OCI-LY7 (cell line): ENCODE results near the gene TMEM200A. TPM values are rescaled to one million over a fixed set of nuclear protein-coding genes. Genes with fewer than 3 reads are reported as not detected.

Experiments used
- BruUV-seq: library from RNA; stranded (reverse); fragments of 400-500 nt; replicated peaks from 2 replicates; lab custom pipeline; 2021; lab: Mats Ljungman, UMichigan
- CTCF ChIA-PET: fragments of 300-600 bp; sonication (Branson Sonifier 250); formaldehyde crosslinking; loops from one replicate; lab custom pipeline; 2022; ENCODE audit warnings: antibody characterized with exemption; ENCODE audit not compliant: unreplicated experiment; lab: Charles Lee
- POLR2A ChIA-PET: fragments of 300-600 bp; sonication (Branson Sonifier 250); formaldehyde crosslinking; loops from one replicate; lab custom pipeline; 2022; ENCODE audit warnings: antibody characterized with exemption; lab: Charles Lee
- DNase-seq: peaks from one replicate; pipeline ENCODE4 v3.0.0-alpha.2; 2015; ENCODE audit warnings: low spot score
- H2AFZ ChIP-seq: fragments of 200-600 bp; sonication (generic), shearing (Covaris generic); 2 replicates; pipeline ENCODE4 v1.6.1; 2014; ENCODE audit warnings: mild to moderate bottlenecking, antibody characterized with exemption, low read length, moderate library complexity
- H3K27ac ChIP-seq: fragments of 200-600 bp; sonication (generic); 2 replicates; pipeline ENCODE4 v1.5.1; 2014; ENCODE audit warnings: mixed run types, low read depth, mild to moderate bottlenecking, moderate library complexity, low read length, inconsistent platforms; ENCODE audit not compliant: poor library complexity, severe bottlenecking
- H3K36me3 ChIP-seq: fragments of 200-600 bp; sonication (generic); 2 replicates; pipeline ENCODE4 v1.6.1; 2014; ENCODE audit warnings: mild to moderate bottlenecking, antibody characterized with exemption, low read length, moderate library complexity, mixed read lengths; ENCODE audit not compliant: insufficient read depth
- H3K4me1 ChIP-seq: fragments of 200-600 bp; sonication (generic); 2 replicates; pipeline ENCODE4 v1.5.1; 2014; ENCODE audit warnings: mild to moderate bottlenecking, low read length; ENCODE audit not compliant: insufficient read depth, poor library complexity, severe bottlenecking
- H3K4me2 ChIP-seq: fragments of 200-600 bp; sonication (generic); 2 replicates; pipeline ENCODE4 v1.6.1; 2014; ENCODE audit warnings: mild to moderate bottlenecking, low read length
- H3K4me3 ChIP-seq: fragments of 200-600 bp; sonication (generic); 2 replicates; pipeline ENCODE4 v1.5.1; 2014; ENCODE audit warnings: mild to moderate bottlenecking, low read depth, low read length; ENCODE audit not compliant: poor library complexity, severe bottlenecking
- H3K79me2 ChIP-seq: fragments of 200-600 bp; sonication (generic); 2 replicates; pipeline ENCODE4 v1.6.1; 2016; ENCODE audit warnings: low read depth, mild to moderate bottlenecking, low read length, moderate library complexity, mixed read lengths; ENCODE audit not compliant: insufficient read depth
- H3K9me2 ChIP-seq: fragments of 200-600 bp; sonication (generic); 2 replicates; pipeline ENCODE4 v1.6.1; 2016; ENCODE audit warnings: mild to moderate bottlenecking, low read length, mixed read lengths; ENCODE audit not compliant: insufficient read depth
- H3K9me3 ChIP-seq: fragments of 200-600 bp; sonication (generic); 2 replicates; pipeline ENCODE4 v1.6.1; 2014; ENCODE audit warnings: mild to moderate bottlenecking, mixed run types, low read length, mixed read lengths
- H4K20me1 ChIP-seq: fragments of 200-600 bp; sonication (generic); 2 replicates; pipeline ENCODE4 v1.6.1; 2014; ENCODE audit warnings: mild to moderate bottlenecking, antibody characterized with exemption, low read length, moderate library complexity, mixed read lengths; ENCODE audit not compliant: insufficient read depth
- CTCF ChIP-seq: fragments of 200-600 bp; sonication (generic); conservative IDR thresholded peaks from 2 replicates; pipeline ENCODE4 v1.5.1; 2014; ENCODE audit warnings: mild to moderate bottlenecking, antibody characterized with exemption, low read length, moderate library complexity, mixed read lengths
- EZH2phosphoT487 ChIP-seq: fragments of 200-600 bp; sonication (generic); IDR thresholded peaks from 2 replicates; pipeline ENCODE4 v1.6.1; 2018; ENCODE audit warnings: low read depth, borderline replicate concordance, mild to moderate bottlenecking, mixed run types, antibody characterized with exemption, low read length, moderate library complexity, mixed read lengths
- intact Hi-C: fragments of 100-400 bp; cut with micrococcal nuclease; formaldehyde crosslinking; loops from one replicate; pipeline ENCODE4 v1.10.0; 2022; ENCODE audit not compliant: unreplicated experiment
- total RNA-seq, 2 experiments: library from RNA; depleted of rRNA in 1 of 2; stranded (reverse); fragments of >200 nt in 1 of 2; shearing (Covaris generic) in 1 of 2; gene quantifications; 2 replicates each; pipeline ENCODE4 v1.2.3, GENCODE V29; 2014 to 2022

TMEM200A gene
- total RNA-seq, 2 experiments from 2014 or later = not detected

GRCh38 chr6:130420911-130421310 lies 55.1 kb downstream of the TMEM200A start:
- Histone ChIP-seq H3K4me3 (no peak overlapping the region), H3K4me2 (no peak overlapping the region), H3K4me1 (no peaks in the 10 kb centered on the region), H2AFZ (no peak overlapping the region), H3K27ac (no peak overlapping the region), H3K79me2 (no peaks in the 10 kb centered on the region), H3K36me3 (no peaks in the 10 kb centered on the region), H3K9me3 (no peaks in the 10 kb centered on the region), H3K9me2 (no peaks in the 10 kb centered on the region), H4K20me1 (no peaks in the 10 kb centered on the region)
- intact Hi-C loops = no loop called here
- POLR2A ChIA-PET = interaction anchor here (0.6 kb wide), 1 partner anchor 10 kb away, joined by 3 read pairs; no protein-coding TSS in a partner anchor
- no TSS peak for BruUV-seq
- CTCF ChIA-PET = no interaction called here
- no peak for DNase-seq
- no peak for TF ChIP-seq CTCF
- no peak for TF ChIP-seq EZH2phosphoT487

GRCh38 chr6:130421585-130421984 lies 55.8 kb downstream of the TMEM200A start:
- H3K36me3 ChIP-seq = no peaks in the 10 kb centered on the region
- DNase-seq = no peak
- H4K20me1 ChIP-seq = no peaks in the 10 kb centered on the region
- no peaks in the 10 kb centered on the region for H3K9me2 ChIP-seq
- H3K79me2 ChIP-seq = no peaks in the 10 kb centered on the region
- no peak overlapping the region for H3K4me3 ChIP-seq
- H3K4me2 ChIP-seq = no peak overlapping the region
- no peaks in the 10 kb centered on the region for H3K9me3 ChIP-seq
- no TSS peak for BruUV-seq
- no peaks in the 10 kb centered on the region for H3K4me1 ChIP-seq
- intact Hi-C loops = no loop called here
- CTCF ChIA-PET = no interaction called here
- POLR2A ChIA-PET = no interaction called here
- TF ChIP-seq EZH2phosphoT487 (no peak), CTCF (no peak)
- H3K27ac ChIP-seq = no peak overlapping the region
- no peak overlapping the region for H2AFZ ChIP-seq

- CTCF ChIA-PET = no interaction called here
- BruUV-seq = no TSS peak
Observed at GRCh38 chr6:130423044-130423443, 57.2 kb downstream of the TMEM200A start.

More at GRCh38 chr6:130423044-130423443, 57.2 kb downstream of the TMEM200A start:
- no peaks in the 10 kb centered on the region for H4K20me1 ChIP-seq
- no peaks in the 10 kb centered on the region for H3K4me1 ChIP-seq
- no peak for TF ChIP-seq EZH2phosphoT487
- no peak for TF ChIP-seq CTCF
- no peak overlapping the region for H2AFZ ChIP-seq
- no peak for DNase-seq
- no peak overlapping the region for H3K4me2 ChIP-seq
- H3K9me3 ChIP-seq = no peaks in the 10 kb centered on the region
- no peak overlapping the region for H3K27ac ChIP-seq
- intact Hi-C loops = no loop called here
- no peaks in the 10 kb centered on the region for H3K79me2 ChIP-seq
- H3K4me3 ChIP-seq = no peak overlapping the region
- POLR2A ChIA-PET = no interaction called here
- H3K36me3 ChIP-seq = no peaks in the 10 kb centered on the region
- H3K9me2 ChIP-seq = no peaks in the 10 kb centered on the region
